GM19463 (cell line): Measurements from ENCODE around the gene DCAF15.
"Not testable (repeated sequence)": the region's sequence is repeated elsewhere in the genome, so short reads cannot be mapped to it uniquely, and the experiment has no call there.

Source experiments
- ATAC-seq: cut with Tn5 transposase; IDR thresholded peaks from one replicate; pipeline ENCODE4 v1.9.1; 2021; ENCODE audit warnings: mild to moderate bottlenecking, moderate library complexity; ENCODE audit not compliant: unreplicated experiment

DCAF15 gene

DNA sequence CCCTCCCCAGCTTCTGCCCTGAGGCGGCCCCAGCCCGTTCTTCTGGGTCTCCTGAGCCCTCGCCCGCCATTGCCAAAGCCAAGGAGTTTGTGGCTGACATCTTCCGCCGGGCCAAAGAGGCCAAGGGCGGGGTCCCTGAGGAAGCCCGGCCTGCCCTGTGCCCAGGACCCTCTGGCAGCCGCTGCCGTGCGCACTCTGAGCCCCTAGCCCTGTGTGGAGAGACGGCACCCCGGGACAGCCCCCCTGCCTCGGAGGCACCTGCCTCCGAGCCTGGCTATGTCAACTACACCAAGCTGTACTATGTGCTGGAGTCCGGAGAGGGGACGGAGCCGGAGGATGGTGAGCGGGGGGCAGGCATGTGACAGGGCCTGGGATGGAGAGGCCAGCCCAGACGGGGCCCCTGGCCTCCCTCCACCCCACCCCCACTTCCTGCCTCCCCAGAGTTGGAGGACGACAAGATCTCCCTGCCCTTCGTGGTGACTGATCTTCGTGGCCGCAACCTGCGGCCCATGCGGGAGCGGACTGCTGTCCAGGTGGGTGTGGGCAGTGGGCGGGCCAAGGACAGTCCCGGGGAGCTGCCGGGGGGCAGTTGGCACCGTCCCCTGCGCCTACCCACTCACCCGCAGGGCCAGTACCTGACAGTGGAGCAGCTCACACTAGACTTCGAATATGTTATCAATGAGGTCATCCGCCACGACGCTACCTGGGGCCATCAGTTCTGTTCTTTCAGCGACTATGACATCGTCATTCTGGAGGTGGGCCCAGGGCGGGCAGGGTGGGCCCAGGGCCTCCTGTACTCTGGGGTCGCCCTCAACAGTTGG lies 7.0 kb downstream of the DCAF15 start:
- ATAC-seq: no peak

DNA sequence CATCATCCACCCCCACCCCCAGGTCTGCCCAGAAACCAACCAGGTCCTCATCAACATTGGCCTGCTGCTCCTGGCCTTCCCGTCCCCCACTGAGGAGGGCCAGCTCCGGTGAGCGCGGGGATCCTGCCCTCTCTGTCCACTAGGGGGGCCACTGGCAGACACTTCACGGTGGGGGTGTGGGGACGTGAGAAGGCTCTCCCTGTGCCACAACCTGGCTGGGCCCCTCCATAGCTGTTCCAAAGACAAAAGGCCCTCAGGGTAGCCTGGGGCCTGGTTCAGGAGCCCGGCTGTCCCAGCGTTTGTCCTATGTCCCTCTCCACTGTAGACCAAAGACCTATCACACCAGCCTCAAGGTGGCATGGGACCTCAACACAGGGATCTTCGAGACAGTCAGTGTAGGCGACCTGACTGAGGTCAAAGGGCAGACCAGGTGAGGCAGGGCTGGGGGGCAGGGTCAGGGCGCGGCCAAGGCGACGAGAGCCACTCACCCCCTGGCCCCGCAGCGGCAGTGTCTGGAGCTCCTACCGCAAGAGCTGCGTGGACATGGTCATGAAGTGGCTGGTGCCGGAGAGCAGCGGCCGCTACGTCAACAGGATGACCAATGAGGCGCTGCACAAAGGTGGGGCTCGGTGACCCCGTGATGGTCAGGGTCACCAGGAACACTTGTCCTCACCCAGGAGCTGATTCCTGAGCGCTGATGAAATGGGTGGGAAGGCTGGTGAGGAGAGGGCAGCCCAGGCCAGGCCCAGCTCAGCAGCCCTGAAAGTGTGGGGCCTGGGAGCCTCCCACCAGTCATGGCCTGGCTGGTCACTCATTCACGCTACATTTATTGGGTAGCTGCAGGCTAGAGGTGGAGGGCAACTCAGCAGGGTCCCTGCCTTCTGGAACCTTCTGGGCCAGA lies 7.9 kb downstream of the DCAF15 start:
- no peak for ATAC-seq

GRCh38 chr19:13960863-13961784 lies 8.8 kb downstream of the DCAF15 start:
- ATAC-seq: no peak

GRCh38 chr19:13961826-13962698 lies 9.8 kb downstream of the DCAF15 start:
- no peak for ATAC-seq

DNA sequence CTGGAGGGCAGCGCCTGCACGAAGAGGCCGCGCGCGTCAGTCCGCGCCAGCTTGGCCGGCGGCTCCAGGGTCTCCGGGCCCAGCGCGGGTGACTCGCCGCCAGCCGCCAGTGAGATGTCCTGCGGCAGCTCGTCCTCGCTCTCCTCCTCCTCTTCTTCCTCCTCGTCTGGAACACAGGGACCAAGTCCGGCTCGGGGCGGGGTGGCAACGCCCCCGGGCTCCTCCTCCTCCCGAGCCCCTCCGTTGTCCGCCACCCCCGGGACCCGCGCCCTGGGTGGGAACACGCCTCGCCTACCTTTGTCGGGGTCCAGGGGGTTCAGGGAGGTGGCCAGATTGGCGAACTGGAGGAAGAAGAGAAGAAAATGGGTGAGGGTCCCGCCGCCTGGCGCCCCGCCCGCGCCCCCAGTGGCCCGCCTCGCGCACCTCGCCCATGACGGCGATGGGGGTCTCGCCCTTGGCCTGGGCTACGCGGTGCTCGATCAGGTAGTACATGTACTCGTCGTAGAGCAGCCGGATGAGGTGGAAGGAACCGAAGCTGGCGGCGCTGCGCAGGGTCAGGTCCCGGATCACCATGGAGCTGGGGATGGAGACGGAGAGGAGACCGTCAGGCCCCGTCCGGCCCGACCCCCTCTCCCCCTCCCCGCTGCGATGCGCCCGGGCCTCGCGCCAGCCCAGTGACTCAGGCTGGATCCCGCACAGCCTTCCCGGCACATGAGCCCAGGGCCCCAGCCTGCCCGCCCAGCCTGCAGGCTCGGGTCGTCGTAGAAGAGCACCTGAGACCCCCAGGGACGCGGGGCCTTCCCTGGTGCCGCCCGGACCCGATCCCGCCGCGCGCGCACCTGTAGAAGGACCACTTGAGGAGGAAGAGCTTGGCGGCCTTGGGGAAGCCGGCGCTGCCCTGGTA lies 10.6 kb downstream of the DCAF15 start:
- no peak for ATAC-seq

GRCh38 chr19:13963603-13964105 lies 11.3 kb downstream of the DCAF15 start:
- ATAC-seq: no peak

GRCh38 chr19:13964776-13965175 lies 12.5 kb downstream of the DCAF15 start:
- no peak for ATAC-seq

GRCh38 chr19:13965377-13965896 lies 13.1 kb downstream of the DCAF15 start:
- no peak for ATAC-seq

DNA sequence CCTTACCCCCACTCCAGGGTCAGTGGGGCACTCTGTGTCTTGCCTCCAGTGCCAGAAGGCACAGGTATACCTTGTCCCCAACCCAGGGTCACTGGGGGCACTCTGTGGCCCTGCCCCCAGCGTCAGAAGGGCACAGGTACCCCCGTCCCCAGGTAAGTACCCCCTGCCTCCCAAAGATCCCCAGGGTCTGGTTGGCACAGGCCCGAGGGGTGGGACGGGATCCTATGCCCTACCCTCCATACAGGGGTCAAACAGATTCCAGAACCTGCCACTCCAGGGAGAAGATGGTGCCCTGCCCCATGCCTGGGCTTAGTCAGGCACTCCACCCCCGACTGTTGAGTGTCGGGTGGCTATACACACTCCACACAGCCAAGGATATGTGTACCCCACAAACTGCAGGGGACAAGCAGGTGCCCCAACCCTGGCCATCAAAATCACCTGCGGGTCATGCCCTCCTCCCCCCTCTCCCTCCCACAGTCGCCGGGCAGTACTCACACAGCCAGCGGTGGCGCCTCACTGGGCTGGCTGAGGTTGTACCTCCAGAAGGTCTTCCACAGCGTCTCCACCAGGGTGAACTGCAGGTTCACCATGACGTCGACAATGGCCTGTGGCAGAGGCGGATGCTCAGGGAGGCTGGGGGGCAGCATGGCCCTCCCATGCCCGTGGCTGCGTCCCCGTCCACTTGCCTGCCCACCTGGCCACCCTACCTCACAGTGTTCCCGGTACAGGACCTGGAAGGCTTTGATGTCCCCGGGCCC lies 13.8 kb downstream of the DCAF15 start:
- ATAC-seq: no peak

GRCh38 chr19:13966684-13967128 lies 14.4 kb downstream of the DCAF15 start:
- no peak for ATAC-seq

DNA sequence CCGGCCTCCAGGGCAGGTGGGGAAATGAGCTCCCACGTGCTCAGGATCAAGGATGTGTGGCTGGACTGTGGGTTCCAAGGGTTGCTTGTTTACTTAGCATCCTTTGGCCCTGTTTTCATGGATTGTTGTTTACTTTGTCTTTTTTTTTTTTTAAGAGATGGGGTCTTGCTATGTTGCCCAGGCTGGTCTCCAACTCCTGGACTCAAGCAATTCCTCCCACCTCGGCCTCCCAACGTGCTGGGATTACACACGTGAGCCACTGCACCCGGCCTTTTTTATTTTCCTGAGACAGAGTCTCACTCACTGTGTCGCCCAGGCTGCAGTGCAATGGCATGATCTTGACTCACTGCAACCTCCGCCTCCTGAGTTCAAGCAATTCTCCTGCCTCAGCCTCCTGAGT lies 14.9 kb downstream of the DCAF15 start:
- not testable (repeated sequence) for ATAC-seq

DNA sequence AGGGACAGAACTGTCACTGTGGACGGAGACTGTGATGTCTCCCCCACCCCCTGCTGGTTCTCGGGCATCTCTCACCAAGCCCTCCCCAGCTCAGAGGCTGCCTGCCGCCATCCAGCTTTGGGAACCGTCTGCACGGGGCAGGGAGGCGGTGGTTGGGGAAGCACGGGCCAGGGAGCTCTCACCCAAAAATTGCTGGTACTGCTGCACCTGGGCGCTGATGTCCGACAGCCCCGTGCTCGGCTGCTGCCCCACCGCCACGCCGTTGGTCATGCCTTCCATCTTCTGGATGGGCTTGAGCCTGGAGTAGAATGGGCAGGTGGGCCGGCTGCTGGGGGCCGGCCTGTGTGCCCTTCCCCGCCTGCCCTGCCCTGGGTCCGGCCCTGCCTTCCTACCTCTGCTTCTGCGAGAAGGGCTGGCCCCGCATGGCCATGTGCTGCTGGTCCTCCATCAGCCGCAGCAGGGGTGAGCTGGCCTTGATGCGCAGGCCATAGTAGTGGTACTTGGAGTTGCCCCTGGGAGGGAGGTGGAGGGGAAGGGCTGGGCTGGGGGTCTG lies 16.1 kb downstream of the DCAF15 start:
- ATAC-seq: no peak

DNA sequence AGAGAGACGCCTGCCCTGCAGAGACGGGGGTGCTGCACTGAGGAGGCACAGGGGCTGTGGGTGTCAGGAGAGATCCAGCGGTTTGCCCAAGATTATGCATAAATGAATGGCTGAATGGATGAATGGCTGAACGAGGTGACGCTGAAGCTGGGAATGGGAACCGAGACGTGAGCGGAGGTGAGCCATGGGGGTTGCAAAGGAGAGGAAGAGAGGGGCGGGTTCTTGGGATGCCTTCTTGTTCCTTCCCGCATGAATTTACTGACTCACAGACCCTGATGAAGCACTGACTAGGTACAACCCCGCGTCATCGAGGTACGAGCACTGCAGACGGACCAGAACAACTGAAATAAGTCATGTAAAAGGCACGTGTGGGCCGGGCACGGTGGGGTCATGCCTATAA lies 16.7 kb downstream of the DCAF15 start:
- ATAC-seq: no peak

DNA sequence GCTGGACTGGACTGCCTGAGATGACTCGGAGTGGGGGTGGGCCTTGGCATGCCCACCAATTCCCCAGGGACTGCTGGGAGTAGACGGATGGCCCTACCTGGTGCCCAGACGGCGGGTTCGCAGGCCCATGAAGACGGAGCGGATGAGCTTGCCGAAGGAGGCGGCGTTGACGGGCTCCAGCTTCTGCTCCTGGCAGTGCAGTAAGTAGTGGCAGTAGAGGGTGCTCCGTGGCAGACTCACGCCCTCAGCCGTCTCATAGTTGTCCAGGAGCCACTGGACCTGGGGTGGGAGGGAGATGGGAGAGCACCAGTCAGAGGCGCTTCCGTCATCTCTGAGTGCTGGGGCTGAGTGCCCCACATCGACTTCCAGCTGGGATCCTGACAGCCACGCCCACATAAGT lies 17.6 kb downstream of the DCAF15 start:
- no peak for ATAC-seq

DNA sequence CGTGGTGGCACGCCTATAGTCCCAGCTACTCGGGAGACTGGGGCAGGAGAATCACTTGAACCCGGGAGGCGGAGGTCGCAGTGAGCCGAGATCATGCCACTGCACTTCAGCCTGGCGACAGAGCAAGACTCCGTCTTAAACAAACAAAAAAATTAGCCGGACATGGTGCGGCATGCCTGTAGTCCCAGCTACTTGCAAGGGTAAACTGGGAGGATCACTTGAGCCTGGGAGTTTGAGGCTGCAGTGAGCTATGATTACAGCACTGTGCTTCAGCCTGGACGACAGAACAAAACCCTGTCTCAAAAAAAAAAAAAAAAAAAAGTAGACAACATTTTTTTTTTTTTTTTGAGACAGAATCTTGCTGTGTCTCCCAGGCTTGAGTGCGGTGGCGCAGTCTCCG lies 19.6 kb downstream of the DCAF15 start:
- not testable (repeated sequence) for ATAC-seq

GRCh38 chr19:13972368-13973155 lies 20.3 kb downstream of the DCAF15 start:
- ATAC-seq: no peak

- ATAC-seq: not testable (repeated sequence)
Observed at GRCh38 chr19:13973479-13973878, 21.2 kb downstream of the DCAF15 start.
